Posterior cingulate gyrus (tissue), 11 donors: Measurements from ENCODE around the gene ZNF423.

ENCODE experiments used
- DNase-seq, 10 donors: peaks; one replicate each; pipeline versions ENCODE4 v3.0.0 to v3.0.0-alpha.2; 2020 to 2021; ENCODE audit warnings: mixed read lengths in 3 of 10
- intact Hi-C: fragments of 100-400 bp; cut with DNase I; formaldehyde crosslinking; loops from one replicate; pipeline ENCODE4 v1.15.1; 2023

Gene ZNF423

GRCh38 chr16:49738832-49739231 lies 117.1 kb downstream of the ZNF423 start:
- intact Hi-C loops, result no loop called here
- no peak for DNase-seq

GRCh38 chr16:49738001-49738400 lies 117.9 kb downstream of the ZNF423 start:
- intact Hi-C loops, result no loop called here

GRCh38 chr16:49737541-49737940 lies 118.4 kb downstream of the ZNF423 start:
- DNase-seq, result no peak
- intact Hi-C loops, result no loop called here

More at GRCh38 chr16:49738001-49738400, 117.9 kb downstream of the ZNF423 start:
- DNase-seq, result no peak

- intact Hi-C loops, result no loop called here
- DNase-seq, result no peak
These were observed 121.6 kb downstream of the ZNF423 start for GRCh38 chr16:49734331-49734730.

GRCh38 chr16:49733313-49734009 lies 122.5 kb downstream of the ZNF423 start:
- DNase-seq, result no peak
- intact Hi-C loops, result no loop called here

GRCh38 chr16:49731911-49732310 lies 124.0 kb downstream of the ZNF423 start:
- intact Hi-C loops, result no loop called here
- no peak for DNase-seq

GRCh38 chr16:49730772-49731171 lies 125.1 kb downstream of the ZNF423 start:
- DNase-seq, result no peak
- intact Hi-C loops, result no loop called here

- intact Hi-C loops, result no loop called here
- DNase-seq, result no peak
These were observed 128.3 kb downstream of the ZNF423 start for GRCh38 chr16:49727611-49728010.

- no peak for DNase-seq
- intact Hi-C loops, result no loop called here
These were observed 129.8 kb downstream of the ZNF423 start for GRCh38 chr16:49726155-49726554.

- DNase-seq, result no peak
These were observed 130.3 kb downstream of the ZNF423 start for GRCh38 chr16:49725651-49726050.

GRCh38 chr16:49724774-49725173 lies 131.1 kb downstream of the ZNF423 start:
- intact Hi-C loops, result no loop called here
- DNase-seq, result no peak

More at GRCh38 chr16:49725651-49726050, 130.3 kb downstream of the ZNF423 start:
- intact Hi-C loops, result no loop called here

GRCh38 chr16:49723310-49723709 lies 132.6 kb downstream of the ZNF423 start:
- no peak for DNase-seq

GRCh38 chr16:49720225-49720624 lies 135.7 kb downstream of the ZNF423 start:
- no peak for DNase-seq
- intact Hi-C loops, result no loop called here

More at GRCh38 chr16:49723310-49723709, 132.6 kb downstream of the ZNF423 start:
- intact Hi-C loops, result no loop called here

- no peak for DNase-seq
- intact Hi-C loops, result no loop called here
These were observed 138.2 kb downstream of the ZNF423 start for GRCh38 chr16:49717689-49718088.

GRCh38 chr16:49716339-49716934 lies 139.5 kb downstream of the ZNF423 start:
- no peak for DNase-seq
- intact Hi-C loops, result no loop called here

- intact Hi-C loops, result no loop called here
- peak in 1 of 10 donors; percentile 26 for DNase-seq
These were observed 142.1 kb downstream of the ZNF423 start for GRCh38 chr16:49713770-49714169.

- intact Hi-C loops, result no loop called here
- no peak for DNase-seq
These were observed 143.4 kb downstream of the ZNF423 start for GRCh38 chr16:49712542-49712941.

- DNase-seq, result no peak
- intact Hi-C loops, result no loop called here
These were observed 143.8 kb downstream of the ZNF423 start for GRCh38 chr16:49712106-49712505.

GRCh38 chr16:49709057-49709456 lies 146.9 kb downstream of the ZNF423 start:
- intact Hi-C loops, result no loop called here
- no peak for DNase-seq

GRCh38 chr16:49708491-49708890 lies 147.4 kb downstream of the ZNF423 start:
- intact Hi-C loops, result no loop called here
- DNase-seq, result peak in 1 of 10 donors; percentile 26

- intact Hi-C loops, result no loop called here
- DNase-seq, result peak in 1 of 10 donors; percentile 49
These were observed 149.1 kb downstream of the ZNF423 start for GRCh38 chr16:49706620-49707355.
